Tibial nerve (tissue), 4 donors: ENCODE data around the gene SLC22A3. TPM values are rescaled to one million over a fixed set of nuclear protein-coding genes. Genes with fewer than 3 reads are reported as not detected.
"Not testable (repeated sequence)": the region's sequence is repeated elsewhere in the genome, so short reads cannot be mapped to it uniquely, and the experiment has no call there.

Source experiments
- DNase-seq, 2 donors: peaks; one replicate each; pipeline ENCODE4 v3.0.0-alpha.2; 2019; ENCODE audit warnings: low spot score in 2 of 2
- H3K27ac ChIP-seq, 4 donors: fragments of 200-600 bp; sonication (generic) in 3 of 4; one replicate each; pipeline ENCODE4 v1.5.1; 2017 to 2019; ENCODE audit warnings: mild to moderate bottlenecking in 1 of 4
- H3K27me3 ChIP-seq, 2 donors: fragments of 200-600 bp; sonication (generic) in 1 of 2; one replicate each; pipeline versions ENCODE4 v1.5.1 to v1.6.0; 2017 to 2019
- H3K36me3 ChIP-seq, 3 donors: fragments of 200-600 bp; sonication (generic); one replicate each; pipeline ENCODE4 v1.5.1; 2018 to 2019
- H3K4me1 ChIP-seq, 4 donors: fragments of 200-600 bp; sonication (generic) in 3 of 4; one replicate each; pipeline ENCODE4 v1.5.1; 2017 to 2019
- H3K4me3 ChIP-seq, 4 donors: fragments of 200-600 bp; sonication (generic) in 3 of 4; one replicate each; pipeline ENCODE4 v1.5.1; 2017 to 2019; ENCODE audit warnings: mild to moderate bottlenecking in 1 of 4, moderate library complexity in 1 of 4
- H3K9me3 ChIP-seq, 4 donors: fragments of 200-600 bp; sonication (generic) in 3 of 4; one replicate each; pipeline ENCODE4 v1.5.1; 2017 to 2019
- CTCF ChIP-seq, 5 experiments: fragments of 200-600 bp in 3 of 5; fragments of 450-650 bp in 2 of 5; sonication (generic) in 3 of 5; IDR thresholded peaks; one replicate each; pipeline ENCODE4 v1.5.1; 2016 to 2019; ENCODE audit warnings: antibody characterized with exemption in 5 of 5, mild to moderate bottlenecking in 3 of 5, moderate library complexity in 2 of 5
- EP300 ChIP-seq, 2 donors: sonication (generic); formaldehyde crosslinking; IDR thresholded peaks; one replicate each; pipeline ENCODE4 v1.6.1; 2017; ENCODE audit warnings: antibody characterized with exemption in 2 of 2, mild to moderate bottlenecking in 1 of 2
- POLR2A ChIP-seq, 2 donors: fragments of 450-650 bp; IDR thresholded peaks; one replicate each; pipeline ENCODE4 v1.6.1; 2017; ENCODE audit warnings: antibody characterized with exemption in 2 of 2, mild to moderate bottlenecking in 2 of 2, moderate library complexity in 2 of 2
- WGBS, 2 donors: methylation state at CpG; one replicate each; pipeline ENCODE4 v1.1.5; 2018; 5-methylcytosine and 5-hydroxymethylcytosine counted together
- total RNA-seq, 4 donors: library from RNA; depleted of rRNA; stranded (reverse); fragments of >200 nt; gene quantifications; one replicate each; pipeline ENCODE4 v1.1.0, GENCODE V29; 2016

SLC22A3 gene
- total RNA-seq, 4 donors from 2014 or later = 76.8 to 361 (median 263) TPM

- H3K4me1 ChIP-seq = no peaks in the 10 kb centered on the region
- H3K36me3 ChIP-seq = no peaks in the 10 kb centered on the region
- WGBS, 2 donors = 40 to 83% methylated on average over 1 to 2 of the region's 2 CpGs
- H3K9me3 ChIP-seq = no peaks in the 10 kb centered on the region
- TF ChIP-seq EP300 (IDR thresholded peaks at IDR 0.05) = no peak
- no peak for TF ChIP-seq CTCF (IDR thresholded peaks at IDR 0.05)
- TF ChIP-seq POLR2A (IDR thresholded peaks at IDR 0.05) = no peak
- no peaks in the 10 kb centered on the region for H3K27me3 ChIP-seq
- no peak overlapping the region for H3K27ac ChIP-seq
- no peak overlapping the region for H3K4me3 ChIP-seq
- no peak for DNase-seq
Measured at GRCh38 chr6:160469153-160469552, 121.0 kb downstream of the SLC22A3 start.

GRCh38 chr6:160476056-160476455 is 127.9 kb downstream of the SLC22A3 start:
- not testable (repeated sequence) for DNase-seq, H3K36me3 ChIP-seq, H3K9me3 ChIP-seq, H3K27ac ChIP-seq, H3K4me3 ChIP-seq, H3K27me3 ChIP-seq, H3K4me1 ChIP-seq
- WGBS, 2 donors = 71% methylated on average over 4 of the region's 4 CpGs

- H3K27me3 ChIP-seq, H3K4me1 ChIP-seq, H3K4me3 ChIP-seq, H3K27ac ChIP-seq, DNase-seq: not testable (repeated sequence)
- Histone ChIP-seq H3K36me3 (peaks cover 0 to 15% (median 0%) of the 10 kb centered on the region in 3 donors), H3K9me3 (peaks cover 0 to 12% (median 0%) of the 10 kb centered on the region in 4 donors)
- 90 to 98% methylated on average over 4 of the region's 4 CpGs for WGBS, 2 donors
Measured at GRCh38 chr6:160477072-160477471, 128.9 kb downstream of the SLC22A3 start.

DNA sequence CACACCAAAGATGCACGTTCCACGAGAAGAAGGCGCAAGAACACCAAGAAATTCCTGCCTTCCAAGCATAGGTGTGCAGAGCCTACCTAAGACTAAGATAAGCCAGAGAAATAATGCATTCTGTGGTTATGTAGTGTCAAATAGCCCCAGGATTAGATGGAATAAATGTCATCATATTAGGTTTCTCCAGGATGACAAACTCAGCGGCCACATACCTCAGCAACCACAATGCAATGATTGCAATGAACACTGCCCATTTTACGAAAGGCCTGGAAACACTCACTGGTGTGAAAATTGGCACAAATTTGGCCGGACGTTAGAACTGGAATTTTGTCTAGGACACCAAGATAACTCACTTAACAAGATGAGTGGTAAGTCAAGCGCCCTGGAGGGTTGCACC is 129.7 kb downstream of the SLC22A3 start:
- H3K36me3 ChIP-seq = peaks cover 0 to 20% (median 0%) of the 10 kb centered on the region in 3 donors
- WGBS, 2 donors = 93 to 96% methylated on average over 8 of the region's 8 CpGs
- no peaks in the 10 kb centered on the region for H3K4me1 ChIP-seq
- no peak overlapping the region for H3K27ac ChIP-seq
- peaks cover 0 to 12% (median 0%) of the 10 kb centered on the region in 4 donors for H3K9me3 ChIP-seq
- H3K27me3 ChIP-seq = no peaks in the 10 kb centered on the region
- TF ChIP-seq POLR2A (IDR thresholded peaks at IDR 0.05) = no peak
- TF ChIP-seq CTCF (IDR thresholded peaks at IDR 0.05) = no peak
- no peak for TF ChIP-seq EP300 (IDR thresholded peaks at IDR 0.05)
- no peak for DNase-seq
- no peak overlapping the region for H3K4me3 ChIP-seq

DNA sequence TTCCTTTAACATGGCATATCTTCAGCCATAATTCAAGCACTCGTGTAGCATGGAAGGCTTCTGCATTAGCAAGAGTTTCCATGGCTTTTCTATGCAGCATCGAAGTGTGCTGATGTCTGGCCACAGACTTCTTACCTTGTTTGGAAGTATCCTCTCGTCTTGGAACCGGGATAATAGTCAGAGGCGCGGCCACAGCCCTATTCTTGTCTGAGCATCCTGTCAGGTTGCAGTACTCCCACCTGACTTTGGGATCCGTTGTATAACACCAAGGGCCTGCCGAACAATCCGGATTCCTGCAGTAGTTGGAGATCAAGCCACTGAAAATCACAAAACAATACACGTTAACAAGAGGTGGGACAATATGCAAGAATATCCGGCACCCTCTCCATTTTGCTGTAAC is 138.9 kb downstream of the SLC22A3 start:
- H3K4me1 ChIP-seq = no peaks in the 10 kb centered on the region
- H3K27me3 ChIP-seq = no peaks in the 10 kb centered on the region
- H3K9me3 ChIP-seq = no peaks in the 10 kb centered on the region
- H3K27ac ChIP-seq = no peak overlapping the region
- WGBS, 2 donors = 94 to 95% methylated on average over 11 of the region's 11 CpGs
- H3K4me3 ChIP-seq = no peak overlapping the region
- TF ChIP-seq EP300 (IDR thresholded peaks at IDR 0.05) = no peak
- no peak for TF ChIP-seq POLR2A (IDR thresholded peaks at IDR 0.05)
- no peak for TF ChIP-seq CTCF (IDR thresholded peaks at IDR 0.05)
- no peak for DNase-seq
- H3K36me3 ChIP-seq = peaks cover 0 to 21% (median 0%) of the 10 kb centered on the region in 3 donors

GRCh38 chr6:160489091-160489490 is 140.9 kb downstream of the SLC22A3 start:
- WGBS, 2 donors = 78 to 97% methylated on average over 1 of the region's 1 CpG
- no peaks in the 10 kb centered on the region for H3K4me1 ChIP-seq
- H3K36me3 ChIP-seq = peaks cover 0 to 16% (median 0%) of the 10 kb centered on the region in 3 donors
- TF ChIP-seq POLR2A (IDR thresholded peaks at IDR 0.05) (no peak), CTCF (IDR thresholded peaks at IDR 0.05) (no peak)
- no peaks in the 10 kb centered on the region for H3K27me3 ChIP-seq
- H3K4me3 ChIP-seq = no peak overlapping the region
- no peak for DNase-seq
- no peaks in the 10 kb centered on the region for H3K9me3 ChIP-seq
- H3K27ac ChIP-seq = no peak overlapping the region
